Activated CD8-positive, alpha-beta memory T cell treated with anti-CD3 and anti-CD28 coated beads, Interleukin-2, amount 10 ng/mL, durations not matched to agents 7 days and 5 days (primary cell): Measurements from ENCODE around the gene SNX27. TPM values are rescaled to one million over a fixed set of nuclear protein-coding genes. Genes with fewer than 3 reads are reported as not detected.

Experiments
- ATAC-seq: fragments of 150-1000 bp; cut with Tn5 transposase; one replicate; pipeline ENCODE4 v1.10.0; 2021; ENCODE audit warnings: moderate library complexity
- CTCF ChIA-PET: fragments of 350-600 bp; sonication (Branson Sonifier 250); formaldehyde crosslinking; loops from one replicate; lab custom pipeline; 2021; ENCODE audit warnings: antibody characterized with exemption; lab: Charles Lee
- DNase-seq: peaks from one replicate; pipeline ENCODE4 v3.0.0-alpha.2; 2020
- H3K27ac Mint-ChIP-seq: one replicate; pipeline ENCODE4 v1.8.0; 2021; ENCODE audit warnings: mild to moderate bottlenecking, mixed read lengths
- H3K27me3 Mint-ChIP-seq: one replicate; pipeline ENCODE4 v1.8.0; 2021; ENCODE audit warnings: mixed read lengths
- H3K36me3 Mint-ChIP-seq: one replicate; pipeline ENCODE4 v1.8.0; 2021; ENCODE audit warnings: mild to moderate bottlenecking, mixed read lengths
- H3K4me1 Mint-ChIP-seq: one replicate; pipeline ENCODE4 v1.8.0; 2021; ENCODE audit warnings: mixed read lengths
- H3K4me3 Mint-ChIP-seq: one replicate; pipeline ENCODE4 v1.8.0; 2021; ENCODE audit warnings: mild to moderate bottlenecking, moderate library complexity, mixed read lengths
- H3K9me3 Mint-ChIP-seq: one replicate; pipeline ENCODE4 v1.8.0; 2022; ENCODE audit warnings: low read depth, mixed read lengths
- total RNA-seq, 2 experiments: library from RNA; stranded (reverse); gene quantifications; one replicate each; pipeline ENCODE4 v1.2.3, GENCODE V29; 2021

SNX27 gene
- total RNA-seq, 2 experiments from 2014 or later = 26.0 to 27.7 TPM

DNA sequence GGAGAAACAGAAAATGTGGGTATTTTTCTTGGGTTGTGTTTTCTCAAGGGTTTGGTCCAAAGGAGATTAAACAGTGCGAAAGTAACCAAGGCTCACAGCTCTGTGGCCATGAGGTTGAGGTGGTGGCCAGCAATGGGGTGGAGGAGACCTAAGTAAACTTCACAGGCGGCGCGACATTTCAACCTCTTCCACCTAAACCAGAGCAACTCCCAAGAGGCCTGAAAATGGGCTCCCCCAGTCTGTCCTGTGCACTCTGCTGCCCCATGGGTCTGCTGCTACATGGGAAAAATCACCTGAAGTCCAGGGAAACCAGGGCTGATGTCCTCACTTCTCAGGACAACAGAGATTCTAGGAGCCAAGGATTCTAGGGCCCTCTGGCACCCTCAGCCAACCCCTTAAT is 92.4 kb downstream of the SNX27 start:
- no peak for DNase-seq
- CTCF ChIA-PET = no interaction called here
- Mint-ChIP-seq H3K27me3 (no peaks in the 10 kb centered on the region), H3K4me3 (no peak overlapping the region), H3K36me3 (peaks cover 6% of the 10 kb centered on the region), H3K9me3 (no peaks in the 10 kb centered on the region), H3K4me1 (peaks cover 3% of the 10 kb centered on the region), H3K27ac (no peak overlapping the region)
- no peak for ATAC-seq

DNA sequence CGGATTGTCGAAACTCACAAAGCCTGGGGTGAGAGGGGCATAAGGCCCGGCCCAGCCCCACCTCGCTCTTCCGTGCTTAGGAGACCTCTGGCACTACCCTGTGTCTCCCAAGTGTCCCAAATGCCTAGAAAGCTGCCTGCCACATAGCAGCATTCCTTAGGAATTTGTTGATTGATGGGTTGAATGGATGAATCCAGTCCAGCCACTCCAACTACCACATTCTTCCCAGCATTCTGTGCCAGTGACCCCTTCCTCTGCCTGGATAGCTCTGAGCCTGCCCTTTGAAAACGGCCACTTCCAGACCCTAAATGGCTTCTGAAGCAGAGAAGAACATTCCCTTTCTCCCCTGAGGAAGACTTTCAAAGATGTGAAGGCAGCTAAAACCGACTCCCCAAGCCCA is 93.3 kb downstream of the SNX27 start:
- H3K4me1 Mint-ChIP-seq = peaks cover 3% of the 10 kb centered on the region
- no peak overlapping the region for H3K27ac Mint-ChIP-seq
- H3K4me3 Mint-ChIP-seq = no peak overlapping the region
- CTCF ChIA-PET = interaction anchor here (0.9 to 2.2 kb wide), 2 partner anchors 10 to 12 kb away, joined by 3 to 6 read pairs; no protein-coding TSS in a partner anchor
- no peaks in the 10 kb centered on the region for H3K9me3 Mint-ChIP-seq
- no peak for ATAC-seq
- no peaks in the 10 kb centered on the region for H3K27me3 Mint-ChIP-seq
- peaks cover 2% of the 10 kb centered on the region for H3K36me3 Mint-ChIP-seq
- no peak for DNase-seq

GRCh38 chr1:151705753-151706463 is 94.1 kb downstream of the SNX27 start:
- no peak overlapping the region for H3K4me3 Mint-ChIP-seq
- no peak overlapping the region for H3K27ac Mint-ChIP-seq
- no peaks in the 10 kb centered on the region for H3K9me3 Mint-ChIP-seq
- ATAC-seq (peak; percentile 14), DNase-seq (no peak)
- H3K4me1 Mint-ChIP-seq = peaks cover 3% of the 10 kb centered on the region
- CTCF ChIA-PET = interaction anchor here (0.9 to 2.2 kb wide), 2 partner anchors 10 to 13 kb away, joined by 3 to 6 read pairs; no protein-coding TSS in a partner anchor
- peaks cover under 1% of the 10 kb centered on the region for H3K36me3 Mint-ChIP-seq
- no peaks in the 10 kb centered on the region for H3K27me3 Mint-ChIP-seq

GRCh38 chr1:151706464-151707415 is 94.9 kb downstream of the SNX27 start:
- DNase-seq (no peak), ATAC-seq (no peak)
- H3K4me3 Mint-ChIP-seq = no peak overlapping the region
- H3K9me3 Mint-ChIP-seq = no peaks in the 10 kb centered on the region
- H3K27me3 Mint-ChIP-seq = no peaks in the 10 kb centered on the region
- no peaks in the 10 kb centered on the region for H3K36me3 Mint-ChIP-seq
- CTCF ChIA-PET = interaction anchor here (2.2 kb wide), 1 partner anchor 14 kb away, joined by 6 read pairs; no protein-coding TSS in a partner anchor
- no peak overlapping the region for H3K27ac Mint-ChIP-seq
- H3K4me1 Mint-ChIP-seq = peaks cover 3% of the 10 kb centered on the region

- no peaks in the 10 kb centered on the region for H3K9me3 Mint-ChIP-seq
- H3K36me3 Mint-ChIP-seq = no peaks in the 10 kb centered on the region
- no peaks in the 10 kb centered on the region for H3K27me3 Mint-ChIP-seq
- H3K4me3 Mint-ChIP-seq = no peak overlapping the region
- H3K27ac Mint-ChIP-seq = no peak overlapping the region
- ATAC-seq = no peak
- peaks cover 3% of the 10 kb centered on the region for H3K4me1 Mint-ChIP-seq
- CTCF ChIA-PET = no interaction called here
- DNase-seq = no peak
These were observed 95.8 kb downstream of the SNX27 start for GRCh38 chr1:151707541-151708065.

- ATAC-seq (no peak), DNase-seq (no peak)
- Mint-ChIP-seq H3K27ac (no peak overlapping the region), H3K27me3 (peaks cover 4% of the 10 kb centered on the region), H3K4me3 (no peak overlapping the region), H3K4me1 (no peaks in the 10 kb centered on the region), H3K36me3 (no peaks in the 10 kb centered on the region), H3K9me3 (no peaks in the 10 kb centered on the region)
- CTCF ChIA-PET = no interaction called here
These were observed 97.0 kb downstream of the SNX27 start for GRCh38 chr1:151708891-151709290.

GRCh38 chr1:151710187-151710840 is 98.5 kb downstream of the SNX27 start:
- DNase-seq = peak; percentile 46
- no peaks in the 10 kb centered on the region for H3K36me3 Mint-ChIP-seq
- H3K4me1 Mint-ChIP-seq = no peaks in the 10 kb centered on the region
- no peak overlapping the region for H3K4me3 Mint-ChIP-seq
- CTCF ChIA-PET = no interaction called here
- H3K27ac Mint-ChIP-seq = no peak overlapping the region
- H3K9me3 Mint-ChIP-seq = no peaks in the 10 kb centered on the region
- peaks cover 10% of the 10 kb centered on the region for H3K27me3 Mint-ChIP-seq
- peak; percentile 8 for ATAC-seq

DNA sequence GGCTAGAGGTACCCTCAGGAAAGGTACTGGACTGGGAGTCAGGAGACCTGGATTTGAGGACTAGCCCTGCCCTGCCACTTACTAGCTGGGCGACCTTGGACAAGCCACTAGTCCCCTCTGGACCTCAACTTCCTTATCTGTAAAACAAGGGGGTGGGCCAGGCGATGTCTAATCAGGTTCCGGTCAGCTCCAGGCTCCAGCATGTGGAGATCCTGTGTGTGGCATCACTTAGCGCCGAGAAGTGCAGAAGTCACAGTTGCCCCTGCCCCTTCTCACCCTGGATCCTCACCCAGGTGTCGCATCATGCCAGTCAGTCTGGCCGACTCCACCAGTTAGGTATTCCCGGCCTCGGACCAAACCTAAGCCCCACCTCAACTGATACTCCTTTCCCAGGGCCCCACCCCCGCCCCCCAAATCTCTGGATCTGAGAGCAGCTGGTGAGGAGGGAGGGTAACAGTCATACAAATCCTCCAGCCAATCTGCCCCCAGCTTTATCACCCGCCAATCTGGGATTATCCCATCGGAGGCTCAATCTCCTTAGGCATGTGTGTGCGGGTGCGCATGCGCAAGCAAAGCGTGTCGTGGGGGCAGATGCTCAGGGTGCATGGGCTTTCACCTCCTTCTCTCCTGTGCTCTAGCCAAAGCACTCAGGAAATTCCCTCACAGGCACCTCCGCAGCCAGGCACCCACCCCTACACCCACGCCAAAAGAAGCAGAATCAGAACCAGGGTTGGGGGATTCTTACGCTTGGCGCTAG is 99.4 kb downstream of the SNX27 start:
- DNase-seq (no peak), ATAC-seq (no peak)
- no peak overlapping the region for H3K27ac Mint-ChIP-seq
- CTCF ChIA-PET = no interaction called here
- H3K27me3 Mint-ChIP-seq = peaks cover 19% of the 10 kb centered on the region
- H3K4me3 Mint-ChIP-seq = no peak overlapping the region
- H3K9me3 Mint-ChIP-seq = no peaks in the 10 kb centered on the region
- H3K36me3 Mint-ChIP-seq = no peaks in the 10 kb centered on the region
- H3K4me1 Mint-ChIP-seq = no peaks in the 10 kb centered on the region

DNA sequence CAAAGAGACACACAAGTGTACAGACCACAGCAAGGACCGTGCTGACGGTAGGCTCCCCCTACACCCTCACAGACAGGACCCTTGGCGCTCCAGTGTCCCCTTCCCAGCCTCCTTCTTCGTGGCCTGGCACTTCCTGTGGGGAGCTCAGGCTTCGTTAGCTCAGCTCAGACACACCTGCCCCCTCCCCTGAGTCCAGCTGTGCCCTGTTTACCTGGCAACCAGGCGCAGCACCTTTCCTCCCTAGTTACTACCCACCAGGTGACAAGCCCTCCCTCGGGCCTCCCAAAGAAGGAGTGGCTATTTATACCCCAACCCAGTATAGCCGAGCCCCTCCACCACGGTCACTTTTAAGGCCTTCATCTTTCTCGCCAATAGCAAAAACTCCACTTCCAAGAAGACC is 100.1 kb downstream of the SNX27 start:
- Mint-ChIP-seq H3K27ac (no peak overlapping the region), H3K4me3 (no peak overlapping the region), H3K4me1 (peaks cover 2% of the 10 kb centered on the region), H3K9me3 (no peaks in the 10 kb centered on the region), H3K36me3 (no peaks in the 10 kb centered on the region), H3K27me3 (peaks cover 22% of the 10 kb centered on the region)
- no peak for ATAC-seq
- CTCF ChIA-PET = no interaction called here
- DNase-seq = no peak

DNA sequence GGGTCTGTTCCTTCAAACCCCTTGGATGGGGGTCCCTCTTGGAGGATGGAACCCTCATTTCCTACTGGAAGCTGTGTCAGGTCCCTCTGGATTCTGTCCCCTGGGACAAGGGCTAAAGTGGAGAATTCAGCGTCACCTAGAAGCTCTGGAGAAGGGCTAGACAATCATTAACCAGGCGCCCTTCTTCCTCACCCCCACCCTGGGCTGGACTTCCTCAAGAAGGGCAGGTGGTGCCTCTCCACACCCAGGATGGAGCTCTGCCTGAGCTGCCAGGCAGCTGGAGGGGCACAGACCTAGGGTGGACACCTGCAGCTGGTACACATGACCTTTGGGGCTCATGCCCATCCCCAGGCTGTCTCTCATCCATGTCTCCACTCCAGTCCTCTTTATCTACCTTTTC is 101.2 kb downstream of the SNX27 start:
- Mint-ChIP-seq H3K27me3 (peaks cover 33% of the 10 kb centered on the region), H3K36me3 (no peaks in the 10 kb centered on the region)
- no peak for ATAC-seq

GRCh38 chr1:151713874-151714273 is 102.0 kb downstream of the SNX27 start:
- Mint-ChIP-seq H3K9me3 (no peaks in the 10 kb centered on the region), H3K36me3 (no peaks in the 10 kb centered on the region), H3K4me3 (no peak overlapping the region), H3K27me3 (peaks cover 42% of the 10 kb centered on the region), H3K4me1 (peaks cover 5% of the 10 kb centered on the region), H3K27ac (no peak overlapping the region)
- ATAC-seq = no peak
- CTCF ChIA-PET = no interaction called here
- DNase-seq = no peak

More for the DNA sequence above, 101.2 kb downstream of the SNX27 start:
- Mint-ChIP-seq H3K4me3 (no peak overlapping the region), H3K4me1 (peaks cover 5% of the 10 kb centered on the region), H3K9me3 (no peaks in the 10 kb centered on the region), H3K27ac (no peak overlapping the region)
- CTCF ChIA-PET = no interaction called here
- no peak for DNase-seq

- no peak for ATAC-seq
- no peaks in the 10 kb centered on the region for H3K36me3 Mint-ChIP-seq
- H3K9me3 Mint-ChIP-seq = no peaks in the 10 kb centered on the region
- peaks cover 52% of the 10 kb centered on the region for H3K27me3 Mint-ChIP-seq
- DNase-seq = no peak
- H3K4me3 Mint-ChIP-seq = no peak overlapping the region
- CTCF ChIA-PET = interaction anchor here (0.9 kb wide), 1 partner anchor 10 kb away, joined by 3 read pairs; no protein-coding TSS in a partner anchor
- H3K27ac Mint-ChIP-seq = no peak overlapping the region
- peaks cover 6% of the 10 kb centered on the region for H3K4me1 Mint-ChIP-seq
These were observed 103.2 kb downstream of the SNX27 start for GRCh38 chr1:151714820-151715725.
